HepG2 (cell line): ENCODE measurements around the gene RFX2. TPM values are rescaled to one million over a fixed set of nuclear protein-coding genes. Genes with fewer than 3 reads are reported as not detected.

Experiments
- ATAC-seq: fragments of 200-7000 bp; cut with Tn5 transposase; 3 replicates; pipeline ENCODE4 v1.9.1; 2020; ENCODE audit warnings: mild to moderate bottlenecking, moderate library complexity
- BruUV-seq: library from RNA; stranded (reverse); fragments of 400-500 nt; replicated peaks from 2 replicates; lab custom pipeline; 2021; lab: Mats Ljungman, UMichigan
- CTCF ChIA-PET: fragments of 300-600 bp; formaldehyde crosslinking; extraction: SDS; loops from one replicate; lab custom pipeline; 2021; ENCODE audit warnings: low total read pairs, inconsistent platforms, low intra/inter-chr PET ratio; lab: Yijun Ruan, JAX
- POLR2A ChIA-PET: fragments of 350-600 bp; sonication (Branson Sonifier 250); formaldehyde crosslinking; loops from one replicate; lab custom pipeline; 2020; ENCODE audit warnings: antibody characterized with exemption, inconsistent platforms; lab: Yijun Ruan, JAX
- DNase-seq: peaks from one replicate; pipeline ENCODE4 v3.0.0-alpha.2; 2015; ENCODE audit warnings: low spot score
- FAIRE-seq: peaks from 3 replicates; lab custom pipeline; 2011; peaks lifted over from hg19 to GRCh38; lab: Jason Lieb, UNC
- H2AFZ ChIP-seq: one replicate; pipeline ENCODE4 v1.6.1; 2011; ENCODE audit warnings: low read length, inconsistent platforms
- H3K27ac ChIP-seq: fragments of 300-600 bp; 3 replicates; pipeline ENCODE4 v1.8.0; 2011; ENCODE audit warnings: mixed run types, mild to moderate bottlenecking, mixed read lengths, low read length, inconsistent platforms; ENCODE audit not compliant: insufficient read depth; ENCODE audit errors: extremely low read length
- H3K27me3 ChIP-seq, 2 experiments: fragments of 200-600 bp in 1 of 2; 2 replicates in 1 of 2; 3 replicates in 1 of 2; pipeline versions ENCODE4 v1.6.0 to v1.8.0; 2011; ENCODE audit warnings: low read length in 2 of 2, mild to moderate bottlenecking in 2 of 2, moderate library complexity in 2 of 2, inconsistent platforms in 1 of 2; ENCODE audit not compliant: insufficient read depth in 2 of 2, control insufficient read depth in 1 of 2
- H3K36me3 ChIP-seq, 2 experiments: fragments of 200-600 bp in 1 of 2; replicated peaks in 1 of 2; 2 replicates in 1 of 2; 3 replicates in 1 of 2; pipeline versions ENCODE4 v1.5.1 to v1.8.0; 2011; ENCODE audit warnings: low read length in 2 of 2, inconsistent platforms in 1 of 2; ENCODE audit not compliant: insufficient read depth in 2 of 2, control insufficient read depth in 1 of 2
- H3K4me1 ChIP-seq: 2 replicates; pipeline ENCODE4 v1.5.1; 2012; ENCODE audit warnings: low read length, inconsistent platforms; ENCODE audit not compliant: insufficient read depth
- H3K4me2 ChIP-seq: 2 replicates; pipeline ENCODE4 v1.6.0; 2011; ENCODE audit warnings: low read depth, low read length, inconsistent platforms
- H3K4me3 ChIP-seq, 3 experiments: fragments of 200-600 bp in 1 of 3; sonication (generic), shearing (Covaris generic) in 1 of 3; replicated peaks in 1 of 3; 2 replicates each; pipeline ENCODE4 v1.5.1; 2011 to 2016; ENCODE audit warnings: low read length in 3 of 3, inconsistent platforms in 2 of 3, low read depth in 2 of 3, mild to moderate bottlenecking in 2 of 3, control low read depth in 1 of 3, mixed read lengths in 1 of 3; ENCODE audit not compliant: insufficient read depth in 1 of 3
- H3K79me2 ChIP-seq: one replicate; pipeline ENCODE4 v1.6.1; 2011; ENCODE audit warnings: low read length, inconsistent platforms; ENCODE audit not compliant: insufficient read depth
- H3K9ac ChIP-seq: 2 replicates; pipeline ENCODE4 v1.6.0; 2011; ENCODE audit warnings: mild to moderate bottlenecking, low read depth, low read length, inconsistent platforms; ENCODE audit not compliant: insufficient read depth
- H3K9me3 ChIP-seq: 2 replicates; pipeline ENCODE4 v1.5.1; 2012; ENCODE audit warnings: mild to moderate bottlenecking, low read length
- H4K20me1 ChIP-seq: 2 replicates; pipeline ENCODE4 v1.6.0; 2011; ENCODE audit warnings: inconsistent platforms, mild to moderate bottlenecking, low read length, moderate library complexity; ENCODE audit not compliant: insufficient read depth
- CENPX ChIP-seq: sonication (generic); formaldehyde crosslinking; IDR thresholded peaks from 2 replicates; pipeline ENCODE4 v1.9.0; 2021; ENCODE audit warnings: mild to moderate bottlenecking, missing genetic modification reagents, moderate library complexity
- DNMT1 ChIP-seq: sonication (generic); formaldehyde crosslinking; IDR thresholded peaks from 2 replicates; pipeline ENCODE4 v1.5.1; 2020; ENCODE audit warnings: mild to moderate bottlenecking, missing genetic modification reagents
- JDP2 ChIP-seq: sonication (generic); formaldehyde crosslinking; IDR thresholded peaks from 2 replicates; pipeline ENCODE4 v1.8.1; 2022; ENCODE audit warnings: missing genetic modification reagents, borderline replicate concordance
- KDM6A ChIP-seq: IDR thresholded peaks from 2 replicates; pipeline ENCODE4 v1.6.1; 2016; ENCODE audit warnings: low read depth
- KLF11 ChIP-seq: IDR thresholded peaks from 2 replicates; pipeline ENCODE4 v1.6.1; 2016; ENCODE audit warnings: missing compliant biosample characterization
- NFRKB ChIP-seq: fragments of 450-650 bp; IDR thresholded peaks from 2 replicates; pipeline ENCODE4 v1.6.1; 2017
- PRDM10 ChIP-seq: sonication (generic); formaldehyde crosslinking; IDR thresholded peaks from 2 replicates; pipeline ENCODE4 v1.4.0; 2020; ENCODE audit warnings: low read depth, missing genetic modification reagents
- RBAK ChIP-seq: sonication (generic); formaldehyde crosslinking; IDR thresholded peaks from 2 replicates; pipeline ENCODE4 v1.5.1; 2020; ENCODE audit warnings: mild to moderate bottlenecking, missing genetic modification reagents
- ZGPAT ChIP-seq: IDR thresholded peaks from 2 replicates; pipeline ENCODE4 v1.6.1; 2016; ENCODE audit warnings: mild to moderate bottlenecking
- ZNF225 ChIP-seq: sonication (generic); formaldehyde crosslinking; IDR thresholded peaks from 2 replicates; pipeline ENCODE4 v1.4.0; 2020; ENCODE audit warnings: mild to moderate bottlenecking, missing genetic modification reagents
- ZNF761 ChIP-seq: sonication (generic); formaldehyde crosslinking; conservative IDR thresholded peaks from 2 replicates; pipeline ENCODE4 v1.4.0; 2020; ENCODE audit warnings: mild to moderate bottlenecking, missing genetic modification reagents
- ZSCAN29 ChIP-seq: sonication (generic); formaldehyde crosslinking; conservative IDR thresholded peaks from 2 replicates; pipeline ENCODE4 v1.4.0; 2020; ENCODE audit warnings: mild to moderate bottlenecking, missing genetic modification reagents
- WGBS: methylation state at CpG from one replicate; pipeline ENCODE4 v1.1.6; 2017; ENCODE audit warnings: low lambda C conversion rate; 5-methylcytosine and 5-hydroxymethylcytosine counted together
- in situ Hi-C: cut with HindIII; loops from 2 replicates; pipeline ENCODE4 v1.10.0; 2017; ENCODE audit warnings: low pct_unique_long_range_greater_than_20kb; ENCODE audit not compliant: extremely low pct_ligation_motif_present
- intact Hi-C: fragments of 100-400 bp; cut with micrococcal nuclease; formaldehyde crosslinking; loops from one replicate; pipeline ENCODE4 v1.10.0; 2022; ENCODE audit not compliant: unreplicated experiment
- polyA plus RNA-seq, 8 experiments: library from polyadenylated mRNA; depleted of rRNA in 3 of 8; stranded (reverse) in 7 of 8; unstranded in 1 of 8; fragments of >200 nt; fragmentation: Illumina TruSeq in 4 of 8; extraction: Trizol in 4 of 8; gene quantifications; 2 replicates each; pipeline versions ENCODE4 v1.2.1 to v1.2.3, GENCODE V29; 2011 to 2016; ENCODE audit warnings: low read depth in 4 of 8, missing spikeins in 1 of 8, mixed read lengths in 1 of 8; ENCODE audit not compliant: insufficient read depth in 1 of 8
- total RNA-seq, 5 experiments: library from RNA; depleted of rRNA; stranded (reverse); fragments of >200 nt; fragmentation: Illumina TruSeq; extraction: Trizol; gene quantifications; 2 replicates each; pipeline ENCODE4 v1.2.3, GENCODE V29; 2016; ENCODE audit warnings: low read depth in 1 of 5
- TF ChIP-seq, protein P1 (sequence below): sonication (generic); formaldehyde crosslinking; IDR thresholded peaks from 2 replicates; pipeline ENCODE4 v1.8.1; 2023; ENCODE audit warnings: missing genetic modification reagents, inconsistent platforms, borderline replicate concordance
- TF ChIP-seq, protein P2 (sequence below): IDR thresholded peaks from 2 replicates; pipeline ENCODE4 v1.6.1; 2016; ENCODE audit warnings: control low read depth

The RFX2 gene
- total and polyA plus RNA-seq, 2 of the 13 experiments (the other 11 are each of a cell fraction or from before 2014, with no cell fraction given) = 2.8 to 3.3 TPM

DNA sequence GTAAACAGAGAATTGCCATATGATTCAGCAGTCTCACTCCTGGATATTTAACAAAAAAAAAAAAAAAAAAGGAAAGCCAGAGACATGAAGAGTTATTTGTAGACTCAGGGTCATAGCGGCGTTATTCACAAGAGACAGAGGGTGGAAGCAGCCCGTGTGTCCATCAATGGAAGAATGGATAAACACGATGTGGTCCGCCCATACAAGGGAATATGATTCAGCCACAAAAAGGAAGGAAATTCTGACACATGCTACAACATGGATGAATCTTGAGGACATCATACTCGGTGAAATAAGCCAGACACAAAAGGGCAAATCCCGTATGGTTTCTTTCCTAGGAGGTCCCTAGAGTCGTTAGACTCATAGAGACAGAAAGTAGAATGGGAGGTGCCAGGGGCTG lies 40.0 kb upstream of the RFX2 start:
- CTCF ChIA-PET = no interaction called here
- BruUV-seq = no TSS peak
- H3K36me3 ChIP-seq = no peaks in the 10 kb centered on the region
- 85% methylated on average over 8 of the region's 8 CpGs for WGBS
- H4K20me1 ChIP-seq = no peaks in the 10 kb centered on the region
- H3K27ac ChIP-seq = no peak overlapping the region
- DNase-seq (no peak), FAIRE-seq (no peak), ATAC-seq (no peak)
- in situ Hi-C loops = no loop called here
- intact Hi-C loops = no loop called here
- POLR2A ChIA-PET = no interaction called here
- no peak for TF ChIP-seq ZSCAN29
- no peak for TF ChIP-seq KDM6A (CRISPR knock-in tag)
- no peak for TF ChIP-seq ZGPAT (CRISPR knock-in tag)
- TF ChIP-seq ZNF761 = no peak
- no peak for TF ChIP-seq RBAK (CRISPR knock-in tag)
- TF ChIP-seq KLF11 (CRISPR knock-in tag) = no peak
- TF ChIP-seq, protein P1, sequence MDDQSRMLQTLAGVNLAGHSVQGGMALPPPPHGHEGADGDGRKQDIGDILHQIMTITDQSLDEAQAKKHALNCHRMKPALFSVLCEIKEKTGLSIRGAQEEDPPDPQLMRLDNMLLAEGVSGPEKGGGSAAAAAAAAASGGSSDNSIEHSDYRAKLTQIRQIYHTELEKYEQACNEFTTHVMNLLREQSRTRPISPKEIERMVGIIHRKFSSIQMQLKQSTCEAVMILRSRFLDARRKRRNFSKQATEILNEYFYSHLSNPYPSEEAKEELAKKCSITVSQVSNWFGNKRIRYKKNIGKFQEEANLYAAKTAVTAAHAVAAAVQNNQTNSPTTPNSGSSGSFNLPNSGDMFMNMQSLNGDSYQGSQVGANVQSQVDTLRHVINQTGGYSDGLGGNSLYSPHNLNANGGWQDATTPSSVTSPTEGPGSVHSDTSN (CRISPR knock-in tag) = no peak
- no peak for TF ChIP-seq NFRKB
- no peak for TF ChIP-seq JDP2
- TF ChIP-seq DNMT1 (CRISPR knock-in tag) = no peak
- TF ChIP-seq ZNF225 (CRISPR knock-in tag) = no peak
- TF ChIP-seq, protein P2, sequence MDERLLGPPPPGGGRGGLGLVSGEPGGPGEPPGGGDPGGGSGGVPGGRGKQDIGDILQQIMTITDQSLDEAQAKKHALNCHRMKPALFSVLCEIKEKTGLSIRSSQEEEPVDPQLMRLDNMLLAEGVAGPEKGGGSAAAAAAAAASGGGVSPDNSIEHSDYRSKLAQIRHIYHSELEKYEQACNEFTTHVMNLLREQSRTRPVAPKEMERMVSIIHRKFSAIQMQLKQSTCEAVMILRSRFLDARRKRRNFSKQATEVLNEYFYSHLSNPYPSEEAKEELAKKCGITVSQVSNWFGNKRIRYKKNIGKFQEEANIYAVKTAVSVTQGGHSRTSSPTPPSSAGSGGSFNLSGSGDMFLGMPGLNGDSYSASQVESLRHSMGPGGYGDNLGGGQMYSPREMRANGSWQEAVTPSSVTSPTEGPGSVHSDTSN = no peak
- no peak for TF ChIP-seq CENPX (CRISPR knock-in tag)
- no peak for TF ChIP-seq PRDM10 (CRISPR knock-in tag)
- H3K4me3 ChIP-seq = no peak overlapping the region
- no peaks in the 10 kb centered on the region for H3K4me1 ChIP-seq
- no peak overlapping the region for H3K4me2 ChIP-seq
- H2AFZ ChIP-seq = no peak overlapping the region
- H3K79me2 ChIP-seq = no peaks in the 10 kb centered on the region
- H3K27me3 ChIP-seq = no peaks in the 10 kb centered on the region
- H3K9ac ChIP-seq = no peak overlapping the region
- no peaks in the 10 kb centered on the region for H3K9me3 ChIP-seq
